Measurements from ENCODE around the gene PLVAP. TPM values are rescaled to one million over a fixed set of nuclear protein-coding genes. Genes with fewer than 3 reads are reported as not detected.

PLVAP gene
- polyA plus RNA-seq, 1 experiment, result not detected

- no peak for DNase-seq (ENCODE audit: low read depth)
- ChIA-PET POLR2A (no interaction called here), CTCF (interaction anchor here (1.0 kb wide), 1 partner anchor 12 kb away, joined by 3 read pairs; no protein-coding TSS in a partner anchor)
- no peak for TF ChIP-seq CTCF (IDR thresholded peaks at IDR 0.05; ENCODE audit: insufficient read depth, low read depth, low read length)
- Histone ChIP-seq H3K36me3 (ENCODE audit: control insufficient read depth, insufficient read depth, low read length) (no peaks in the 10 kb centered on the region; the same call in 1 of the 2 replicates), H3K27me3 (ENCODE audit: control insufficient read depth, insufficient read depth, low read length) (no peaks in the 10 kb centered on the region), H3K4me3 (ENCODE audit: low read depth, low read length) (no peak overlapping the region)
Observed at GRCh38 chr19:17330262-17331044, 46.7 kb downstream of the PLVAP start.

DNA sequence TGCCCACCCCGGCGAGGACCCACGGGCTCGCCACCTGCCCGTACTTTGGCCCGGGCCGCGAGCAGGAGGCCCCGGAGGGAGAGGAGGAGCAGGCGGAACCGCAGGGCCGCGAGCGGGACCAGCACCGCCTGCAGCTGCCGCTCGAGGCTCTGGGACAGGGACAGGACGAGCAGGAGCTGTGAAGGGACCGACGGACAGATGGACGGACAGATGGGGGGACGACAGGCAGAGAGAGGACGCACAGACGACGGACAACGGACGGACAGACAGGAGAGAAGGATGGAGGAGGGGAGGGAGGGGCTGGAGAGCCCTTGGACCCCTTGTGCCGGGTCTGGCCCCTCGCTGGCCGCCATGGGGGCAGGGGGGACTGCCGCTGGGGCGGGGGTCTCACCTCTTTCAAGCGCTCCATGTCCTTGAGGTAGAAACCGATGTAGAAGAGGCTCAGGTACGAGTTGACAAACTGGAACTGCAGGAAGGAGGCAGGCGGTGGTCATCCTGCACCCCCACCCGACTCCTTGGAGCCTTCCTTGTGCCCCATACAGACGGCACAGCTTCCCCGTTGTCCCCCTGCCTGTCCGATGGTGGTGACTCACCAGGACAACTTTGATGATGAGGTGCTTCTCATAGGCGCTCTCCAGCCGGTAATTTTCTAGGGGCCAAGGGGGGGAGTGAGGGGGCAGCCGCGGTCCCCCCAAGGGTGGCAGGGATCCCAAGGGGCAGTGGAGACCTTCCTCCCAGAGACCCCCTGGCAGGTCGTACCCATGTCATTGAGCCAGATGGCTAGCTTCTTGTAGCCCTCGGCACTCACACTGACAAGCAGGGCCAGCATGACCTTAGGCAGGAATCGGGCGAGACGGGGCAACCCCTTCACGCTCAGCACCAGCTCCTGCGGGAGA is 47.5 kb downstream of the PLVAP start:
- Histone ChIP-seq H3K4me3 (ENCODE audit: low read depth, low read length) (no peak overlapping the region), H3K36me3 (ENCODE audit: control insufficient read depth, insufficient read depth, low read length) (no peaks in the 10 kb centered on the region; the same call in 1 of the 2 replicates), H3K27me3 (ENCODE audit: control insufficient read depth, insufficient read depth, low read length) (no peaks in the 10 kb centered on the region)
- DNase-seq (ENCODE audit: low read depth), result no peak
- ChIA-PET CTCF (no interaction called here), POLR2A (no interaction called here)
- no peak for TF ChIP-seq CTCF (IDR thresholded peaks at IDR 0.05; ENCODE audit: insufficient read depth, low read depth, low read length)

- no peak for TF ChIP-seq CTCF (IDR thresholded peaks at IDR 0.05; ENCODE audit: insufficient read depth, low read depth, low read length)
- CTCF ChIA-PET, result no interaction called here
Observed at GRCh38 chr19:17328517-17329365, 48.4 kb downstream of the PLVAP start.

GRCh38 chr19:17327654-17328516 is 49.3 kb downstream of the PLVAP start:
- Histone ChIP-seq H3K36me3 (ENCODE audit: control insufficient read depth, insufficient read depth, low read length) (no peaks in the 10 kb centered on the region; the same call in 1 of the 2 replicates), H3K4me3 (ENCODE audit: low read depth, low read length) (no peak overlapping the region), H3K27me3 (ENCODE audit: control insufficient read depth, insufficient read depth, low read length) (no peaks in the 10 kb centered on the region)
- no peak for DNase-seq (ENCODE audit: low read depth)
- no peak for TF ChIP-seq CTCF (IDR thresholded peaks at IDR 0.05; ENCODE audit: insufficient read depth, low read depth, low read length)
- POLR2A ChIA-PET, result no interaction called here
- CTCF ChIA-PET, result interaction anchor here (2.2 kb wide), 1 partner anchor 23 kb away, joined by 7 read pairs; the partner anchor contains the start of gene MRPL34

More at GRCh38 chr19:17328517-17329365, 48.4 kb downstream of the PLVAP start:
- Histone ChIP-seq H3K36me3 (ENCODE audit: control insufficient read depth, insufficient read depth, low read length) (no peaks in the 10 kb centered on the region; the same call in 1 of the 2 replicates), H3K27me3 (ENCODE audit: control insufficient read depth, insufficient read depth, low read length) (no peaks in the 10 kb centered on the region), H3K4me3 (ENCODE audit: low read depth, low read length) (no peak overlapping the region)
- no peak for DNase-seq (ENCODE audit: low read depth)
- POLR2A ChIA-PET, result no interaction called here
